Measurements from ENCODE around the gene CADM1. TPM values are rescaled to one million over a fixed set of nuclear protein-coding genes. Genes with fewer than 3 reads are reported as not detected.

The CADM1 gene
- polyA plus RNA-seq, 2 donors, result 1.9 to 3.8 TPM

GRCh38 chr11:115518983-115519628, 14.9 kb upstream of the CADM1 start:
- no peak overlapping the region for H3K4me3 ChIP-seq (ENCODE audit: low read depth in 1 of 2, low read length in 2 of 2)
- no peaks in the 10 kb centered on the region for H3K27me3 ChIP-seq (ENCODE audit: control insufficient read depth in 1 of 2, insufficient read depth in 2 of 2, low read length in 2 of 2)
- H3K36me3 ChIP-seq (ENCODE audit: control insufficient read depth in 2 of 2, insufficient read depth in 2 of 2, low read length in 1 of 2), result no peaks in the 10 kb centered on the region
- H3K27ac ChIP-seq (ENCODE audit: low read depth in 2 of 2, low read length in 1 of 2), result no peak overlapping the region
- H3K4me1 ChIP-seq (ENCODE audit: control insufficient read depth in 2 of 2, insufficient read depth in 2 of 2, low read length in 1 of 2), result no peaks in the 10 kb centered on the region
- H3K9me3 ChIP-seq (ENCODE audit: control insufficient read depth in 2 of 2, insufficient read depth in 1 of 2, low read depth in 1 of 2, low read length in 1 of 2), result no peaks in the 10 kb centered on the region
- WGBS, 2 donors, result 69 to 74% methylated on average over 8 of the region's 8 CpGs

- Histone ChIP-seq H3K4me3 (ENCODE audit: low read depth in 1 of 2, low read length in 2 of 2) (no peak overlapping the region), H3K4me1 (ENCODE audit: control insufficient read depth in 2 of 2, insufficient read depth in 2 of 2, low read length in 1 of 2) (no peaks in the 10 kb centered on the region), H3K27ac (ENCODE audit: low read depth in 2 of 2, low read length in 1 of 2) (no peak overlapping the region), H3K27me3 (ENCODE audit: control insufficient read depth in 1 of 2, insufficient read depth in 2 of 2, low read length in 2 of 2) (no peaks in the 10 kb centered on the region), H3K9me3 (ENCODE audit: control insufficient read depth in 2 of 2, insufficient read depth in 1 of 2, low read depth in 1 of 2, low read length in 1 of 2) (no peaks in the 10 kb centered on the region), H3K36me3 (ENCODE audit: control insufficient read depth in 2 of 2, insufficient read depth in 2 of 2, low read length in 1 of 2) (no peaks in the 10 kb centered on the region)
- WGBS, 2 donors, result 84 to 87% methylated on average over 6 of the region's 6 CpGs
Observed at GRCh38 chr11:115515647-115516395, 11.6 kb upstream of the CADM1 start.

- Histone ChIP-seq H3K9me3 (ENCODE audit: control insufficient read depth in 2 of 2, insufficient read depth in 1 of 2, low read depth in 1 of 2, low read length in 1 of 2) (no peaks in the 10 kb centered on the region), H3K27ac (ENCODE audit: low read depth in 2 of 2, low read length in 1 of 2) (no peak overlapping the region), H3K4me3 (ENCODE audit: low read depth in 1 of 2, low read length in 2 of 2) (no peak overlapping the region), H3K27me3 (ENCODE audit: control insufficient read depth in 1 of 2, insufficient read depth in 2 of 2, low read length in 2 of 2) (no peaks in the 10 kb centered on the region), H3K4me1 (ENCODE audit: control insufficient read depth in 2 of 2, insufficient read depth in 2 of 2, low read length in 1 of 2) (peaks cover 4% of the 10 kb centered on the region in 2 donors), H3K36me3 (ENCODE audit: control insufficient read depth in 2 of 2, insufficient read depth in 2 of 2, low read length in 1 of 2) (no peaks in the 10 kb centered on the region)
- 86 to 88% methylated on average over 10 of the region's 10 CpGs for WGBS, 2 donors
Observed at GRCh38 chr11:115506954-115507675, 2.9 kb upstream of the CADM1 start.

GRCh38 chr11:115505175-115505574, 960 bp upstream of the CADM1 start:
- Histone ChIP-seq H3K27ac (ENCODE audit: low read depth in 2 of 2, low read length in 1 of 2) (peak overlapping the region in 1 of 2 donors; percentile 89), H3K4me1 (ENCODE audit: control insufficient read depth in 2 of 2, insufficient read depth in 2 of 2, low read length in 1 of 2) (peaks cover 4% of the 10 kb centered on the region in 2 donors), H3K9me3 (ENCODE audit: control insufficient read depth in 2 of 2, insufficient read depth in 1 of 2, low read depth in 1 of 2, low read length in 1 of 2) (no peaks in the 10 kb centered on the region), H3K36me3 (ENCODE audit: control insufficient read depth in 2 of 2, insufficient read depth in 2 of 2, low read length in 1 of 2) (no peaks in the 10 kb centered on the region), H3K4me3 (ENCODE audit: low read depth in 1 of 2, low read length in 2 of 2) (peak overlapping the region; percentile 15 to 51), H3K27me3 (ENCODE audit: control insufficient read depth in 1 of 2, insufficient read depth in 2 of 2, low read length in 2 of 2) (no peaks in the 10 kb centered on the region)
- WGBS, 2 donors, result 4 to 9% methylated on average over 8 to 10 of the region's 10 CpGs

- peaks cover 4% of the 10 kb centered on the region in 2 donors for H3K4me1 ChIP-seq (ENCODE audit: control insufficient read depth in 2 of 2, insufficient read depth in 2 of 2, low read length in 1 of 2)
- no peaks in the 10 kb centered on the region for H3K36me3 ChIP-seq (ENCODE audit: control insufficient read depth in 2 of 2, insufficient read depth in 2 of 2, low read length in 1 of 2)
- 1 to 2% methylated on average over 12 to 15 of the region's 15 CpGs for WGBS, 2 donors
- H3K27me3 ChIP-seq (ENCODE audit: control insufficient read depth in 1 of 2, insufficient read depth in 2 of 2, low read length in 2 of 2), result no peaks in the 10 kb centered on the region
- no peaks in the 10 kb centered on the region for H3K9me3 ChIP-seq (ENCODE audit: control insufficient read depth in 2 of 2, insufficient read depth in 1 of 2, low read depth in 1 of 2, low read length in 1 of 2)
- H3K27ac ChIP-seq (ENCODE audit: low read depth in 2 of 2, low read length in 1 of 2), result peak overlapping the region; percentile 69 to 74
- peak overlapping the region; percentile 51 to 61 for H3K4me3 ChIP-seq (ENCODE audit: low read depth in 1 of 2, low read length in 2 of 2)
Observed at GRCh38 chr11:115503886-115504275, 334 bp downstream of the CADM1 start.

GRCh38 chr11:115503083-115503885, 931 bp downstream of the CADM1 start:
- Histone ChIP-seq H3K4me1 (ENCODE audit: control insufficient read depth in 2 of 2, insufficient read depth in 2 of 2, low read length in 1 of 2) (peaks cover 4% of the 10 kb centered on the region in 2 donors), H3K4me3 (ENCODE audit: low read depth in 1 of 2, low read length in 2 of 2) (peak overlapping the region; percentile 51 to 61), H3K27ac (ENCODE audit: low read depth in 2 of 2, low read length in 1 of 2) (peak overlapping the region in 1 of 2 donors; percentile 15), H3K27me3 (ENCODE audit: control insufficient read depth in 1 of 2, insufficient read depth in 2 of 2, low read length in 2 of 2) (no peaks in the 10 kb centered on the region), H3K36me3 (ENCODE audit: control insufficient read depth in 2 of 2, insufficient read depth in 2 of 2, low read length in 1 of 2) (no peaks in the 10 kb centered on the region), H3K9me3 (ENCODE audit: control insufficient read depth in 2 of 2, insufficient read depth in 1 of 2, low read depth in 1 of 2, low read length in 1 of 2) (no peaks in the 10 kb centered on the region)
- WGBS, 2 donors, result 1% methylated on average over 70 to 77 of the region's 77 CpGs

- Histone ChIP-seq H3K9me3 (ENCODE audit: control insufficient read depth in 2 of 2, insufficient read depth in 1 of 2, low read depth in 1 of 2, low read length in 1 of 2) (no peaks in the 10 kb centered on the region), H3K27ac (ENCODE audit: low read depth in 2 of 2, low read length in 1 of 2) (peak overlapping the region in 1 of 2 donors; percentile 1), H3K4me1 (ENCODE audit: control insufficient read depth in 2 of 2, insufficient read depth in 2 of 2, low read length in 1 of 2) (peaks cover 4% of the 10 kb centered on the region in 2 donors), H3K36me3 (ENCODE audit: control insufficient read depth in 2 of 2, insufficient read depth in 2 of 2, low read length in 1 of 2) (no peaks in the 10 kb centered on the region), H3K4me3 (ENCODE audit: low read depth in 1 of 2, low read length in 2 of 2) (peak overlapping the region; percentile 51 to 61), H3K27me3 (ENCODE audit: control insufficient read depth in 1 of 2, insufficient read depth in 2 of 2, low read length in 2 of 2) (no peaks in the 10 kb centered on the region)
- 1 to 2% methylated on average over 30 of the region's 30 CpGs for WGBS, 2 donors
Observed at GRCh38 chr11:115502636-115503082, 1.6 kb downstream of the CADM1 start.

GRCh38 chr11:115501893-115502589, 2.2 kb downstream of the CADM1 start:
- peaks cover 4% of the 10 kb centered on the region in 2 donors for H3K4me1 ChIP-seq (ENCODE audit: control insufficient read depth in 2 of 2, insufficient read depth in 2 of 2, low read length in 1 of 2)
- peak overlapping the region; percentile 51 to 61 for H3K4me3 ChIP-seq (ENCODE audit: low read depth in 1 of 2, low read length in 2 of 2)
- 8 to 12% methylated on average over 22 of the region's 22 CpGs for WGBS, 2 donors

More at GRCh38 chr11:115501893-115502589, 2.2 kb downstream of the CADM1 start:
- Histone ChIP-seq H3K9me3 (ENCODE audit: control insufficient read depth in 2 of 2, insufficient read depth in 1 of 2, low read depth in 1 of 2, low read length in 1 of 2) (no peaks in the 10 kb centered on the region), H3K27me3 (ENCODE audit: control insufficient read depth in 1 of 2, insufficient read depth in 2 of 2, low read length in 2 of 2) (no peaks in the 10 kb centered on the region), H3K27ac (ENCODE audit: low read depth in 2 of 2, low read length in 1 of 2) (no peak overlapping the region), H3K36me3 (ENCODE audit: control insufficient read depth in 2 of 2, insufficient read depth in 2 of 2, low read length in 1 of 2) (no peaks in the 10 kb centered on the region)
